GM12801 (cell line): Measurements from ENCODE around the gene CNTN5.

Experiments
- CTCF ChIP-seq: IDR thresholded peaks from one replicate; pipeline ENCODE4 v1.5.1; 2011; ENCODE audit warnings: control low read depth; ENCODE audit not compliant: insufficient read length; ENCODE audit errors: extremely low read depth

The CNTN5 gene

GRCh38 chr11:99686838-99687237 lies 666.1 kb downstream of the CNTN5 start:
- TF ChIP-seq CTCF = no peak

DNA sequence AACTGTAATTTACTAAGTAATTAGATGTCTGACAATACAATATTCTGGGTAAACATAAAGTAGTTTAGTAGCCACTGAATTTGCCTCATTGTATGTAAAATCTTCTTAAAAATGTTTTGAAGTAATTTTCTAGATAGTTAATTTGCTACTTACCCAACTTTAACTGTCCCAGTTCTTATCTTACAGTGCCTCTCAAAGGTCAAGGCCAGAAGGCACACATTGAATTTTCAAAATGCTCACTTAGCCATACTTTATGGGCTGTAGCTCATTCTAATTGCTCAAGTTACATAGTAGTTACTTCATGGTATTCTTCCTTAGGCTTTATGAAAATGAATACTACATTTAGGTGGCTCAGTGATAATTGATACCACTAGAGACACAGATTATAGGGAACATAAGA lies 666.6 kb downstream of the CNTN5 start:
- no peak for TF ChIP-seq CTCF

- TF ChIP-seq CTCF = no peak
These were observed 673.3 kb downstream of the CNTN5 start for GRCh38 chr11:99693941-99694492.

DNA sequence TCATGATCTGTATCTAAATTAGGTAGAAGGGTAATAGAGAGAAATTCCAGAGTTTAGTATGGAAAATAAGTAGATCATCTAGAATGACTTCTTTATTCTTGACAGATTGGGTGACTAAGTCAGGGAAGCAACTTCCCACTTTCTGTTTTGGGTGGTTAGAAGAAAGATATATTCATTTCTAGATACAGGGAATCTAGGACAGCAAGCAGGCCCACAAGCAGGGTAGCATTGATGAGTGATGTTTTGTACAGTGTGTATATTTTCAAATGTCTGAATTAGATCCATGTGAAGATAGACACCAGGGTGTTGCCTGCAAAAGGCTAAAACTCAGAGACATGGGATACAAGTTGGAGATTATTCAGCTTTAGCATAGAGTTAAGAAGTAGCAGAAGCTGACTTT lies 674.4 kb downstream of the CNTN5 start:
- TF ChIP-seq CTCF = no peak

DNA sequence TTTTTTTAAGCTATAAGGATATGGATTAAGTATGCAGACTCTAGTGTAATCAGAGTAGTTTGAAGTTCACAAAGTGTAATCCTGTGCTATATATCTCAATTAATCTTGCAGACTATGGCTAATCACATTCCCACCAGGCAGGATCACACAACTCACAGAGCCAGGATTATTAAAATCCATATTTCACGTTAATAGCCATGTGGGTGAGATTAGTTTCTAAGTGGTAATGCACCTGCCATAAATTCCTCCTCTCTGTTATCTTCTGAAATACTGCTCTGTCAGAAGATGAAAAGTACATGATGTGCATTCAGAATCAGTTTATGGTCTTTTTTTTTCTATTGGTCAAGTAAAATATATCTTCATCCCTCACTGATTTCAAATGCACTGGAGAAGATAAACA lies 686.1 kb downstream of the CNTN5 start:
- no peak for TF ChIP-seq CTCF

GRCh38 chr11:99708928-99709672 lies 688.4 kb downstream of the CNTN5 start:
- TF ChIP-seq CTCF = no peak

- TF ChIP-seq CTCF = no peak
These were observed 695.6 kb downstream of the CNTN5 start for GRCh38 chr11:99716302-99716701.
